Liver (tissue), 9 donors: ENCODE data around the gene SAMD9. TPM values are rescaled to one million over a fixed set of nuclear protein-coding genes. Genes with fewer than 3 reads are reported as not detected.

Source experiments
- DNase-seq: peaks from one replicate; pipeline ENCODE4 v3.0.0-alpha.2; 2017; ENCODE audit warnings: low spot score
- H3K27ac ChIP-seq, 2 donors: one replicate each; pipeline ENCODE4 v1.7.0; 2013; ENCODE audit warnings: inconsistent platforms in 2 of 2, low read length in 2 of 2, control low read depth in 1 of 2, low read depth in 1 of 2, mild to moderate bottlenecking in 1 of 2
- H3K27me3 ChIP-seq, 4 donors: one replicate each; pipeline versions ENCODE4 v1.6.1 to v1.7.0; 2013; ENCODE audit warnings: low read length in 3 of 4, inconsistent platforms in 1 of 4, mild to moderate bottlenecking in 1 of 4, moderate library complexity in 1 of 4; ENCODE audit not compliant: control insufficient read depth in 4 of 4, insufficient read depth in 4 of 4
- H3K36me3 ChIP-seq, 4 donors: one replicate each; pipeline versions ENCODE4 v1.6.1 to v1.7.0; 2013; ENCODE audit warnings: low read length in 3 of 4, mild to moderate bottlenecking in 3 of 4, low read depth in 1 of 4, moderate library complexity in 1 of 4; ENCODE audit not compliant: control insufficient read depth in 4 of 4, insufficient read depth in 3 of 4
- H3K4me1 ChIP-seq, 4 donors: one replicate each; pipeline versions ENCODE4 v1.6.1 to v1.7.0; 2013; ENCODE audit warnings: low read length in 3 of 4, mild to moderate bottlenecking in 3 of 4, moderate library complexity in 1 of 4; ENCODE audit not compliant: control insufficient read depth in 4 of 4, insufficient read depth in 4 of 4
- H3K4me3 ChIP-seq, 3 donors: one replicate each; pipeline versions ENCODE4 v1.6.1 to v1.7.0; 2013; ENCODE audit warnings: low read length in 3 of 3, control low read depth in 1 of 3, low read depth in 1 of 3, mild to moderate bottlenecking in 1 of 3
- H3K9ac ChIP-seq, 2 donors: one replicate each; pipeline ENCODE4 v1.7.0; 2013; ENCODE audit warnings: low read length in 2 of 2, mild to moderate bottlenecking in 2 of 2, moderate library complexity in 2 of 2, control low read depth in 1 of 2, low read depth in 1 of 2
- H3K9me3 ChIP-seq, 4 donors: one replicate each; pipeline versions ENCODE4 v1.6.1 to v1.7.0; 2013; ENCODE audit warnings: low read length in 3 of 4; ENCODE audit not compliant: control insufficient read depth in 4 of 4
- EGR1 ChIP-seq, 2 donors: IDR thresholded peaks; 2 replicates each; pipeline ENCODE4 v1.6.1; 2016 to 2018; ENCODE audit warnings: antibody characterized with exemption in 2 of 2, low read depth in 2 of 2
- FOXA1 ChIP-seq: IDR thresholded peaks from 2 replicates; pipeline ENCODE4 v1.6.1; 2016; ENCODE audit warnings: antibody characterized with exemption
- FOXA2 ChIP-seq: IDR thresholded peaks from 2 replicates; pipeline ENCODE4 v1.6.1; 2016; ENCODE audit warnings: antibody characterized with exemption
- GABPA ChIP-seq, 2 donors: IDR thresholded peaks in 1 of 2; conservative IDR thresholded peaks in 1 of 2; 2 replicates each; pipeline ENCODE4 v1.6.1; 2016; ENCODE audit warnings: antibody characterized with exemption in 2 of 2, mild to moderate bottlenecking in 1 of 2, moderate library complexity in 1 of 2
- HNF4A ChIP-seq, 2 donors: conservative IDR thresholded peaks; 2 replicates each; pipeline ENCODE4 v1.6.1; 2016; ENCODE audit warnings: antibody characterized with exemption in 2 of 2, mild to moderate bottlenecking in 2 of 2
- HNF4G ChIP-seq: IDR thresholded peaks from 2 replicates; pipeline ENCODE4 v1.6.1; 2016; ENCODE audit warnings: antibody characterized with exemption
- JUND ChIP-seq, 2 donors: IDR thresholded peaks; 2 replicates each; pipeline ENCODE4 v1.6.1; 2016; ENCODE audit warnings: antibody characterized with exemption in 2 of 2
- NR2F2 ChIP-seq: IDR thresholded peaks from 2 replicates; pipeline ENCODE4 v1.6.1; 2016; ENCODE audit warnings: antibody characterized with exemption
- RAD21 ChIP-seq, 2 donors: IDR thresholded peaks; 2 replicates each; pipeline ENCODE4 v1.6.1; 2016; ENCODE audit warnings: antibody characterized with exemption in 2 of 2, mild to moderate bottlenecking in 2 of 2
- REST ChIP-seq: IDR thresholded peaks from 2 replicates; pipeline ENCODE4 v1.6.1; 2016; ENCODE audit warnings: antibody characterized with exemption, mild to moderate bottlenecking
- RXRA ChIP-seq, 2 donors: IDR thresholded peaks; 2 replicates each; pipeline ENCODE4 v1.6.1; 2017 to 2018; ENCODE audit warnings: antibody characterized with exemption in 2 of 2, mild to moderate bottlenecking in 1 of 2
- SP1 ChIP-seq: IDR thresholded peaks from 2 replicates; pipeline ENCODE4 v1.6.1; 2018; ENCODE audit warnings: antibody characterized with exemption, mild to moderate bottlenecking
- TAF1 ChIP-seq: conservative IDR thresholded peaks from 2 replicates; pipeline ENCODE4 v1.6.1; 2016; ENCODE audit warnings: antibody characterized with exemption, mild to moderate bottlenecking
- YY1 ChIP-seq: IDR thresholded peaks from 2 replicates; pipeline ENCODE4 v1.6.1; 2016; ENCODE audit warnings: antibody characterized with exemption, mild to moderate bottlenecking
- WGBS: extraction: QIAGEN DNeasy Blood & Tissue Kit; methylation state at CpG from one replicate; pipeline ENCODE4 v1.1.7; 2013; 5-methylcytosine and 5-hydroxymethylcytosine counted together
- polyA plus RNA-seq, 2 donors: library from polyadenylated mRNA; stranded (reverse) in 1 of 2; unstranded in 1 of 2; fragments of 200-250 nt in 1 of 2; fragments of >200 nt in 1 of 2; fragmentation: Nextera tagmentation in 1 of 2; extraction: Ambion mirVana in 1 of 2; gene quantifications; one replicate each; pipeline versions ENCODE4 v1.2.1 to v1.2.3, GENCODE V29; 2013 to 2015
- total RNA-seq, 2 donors: library from RNA; depleted of rRNA; stranded (reverse); fragments of >200 nt; gene quantifications; one replicate each; pipeline ENCODE4 v1.2.3, GENCODE V29; 2014
- TF ChIP-seq, protein P1 (sequence below): IDR thresholded peaks from 2 replicates; pipeline ENCODE4 v1.6.1; 2016; ENCODE audit warnings: antibody characterized with exemption
- TF ChIP-seq, protein P2 (sequence below): IDR thresholded peaks from 2 replicates; pipeline ENCODE4 v1.6.1; 2016; ENCODE audit warnings: antibody characterized with exemption
- TF ChIP-seq, protein P3 (sequence below): fragments of 150-350 bp; IDR thresholded peaks from 2 replicates; pipeline ENCODE4 v1.5.1; 2017; ENCODE audit warnings: improper control_type of control experiment, low read depth, low read length; ENCODE audit not compliant: missing input control
- TF ChIP-seq, protein P4 (sequence below): IDR thresholded peaks from 2 replicates; pipeline ENCODE4 v1.6.1; 2016; ENCODE audit warnings: antibody characterized with exemption
- donor health status: healthy.
- donor health status: healthy.
- donor health status: healthy.
- donor health status: healthy.
- donor health status: healthy.

SAMD9 gene
- total and polyA plus RNA-seq, 4 donors, result 1.2 to 10.9 (median 2.3) TPM

- H3K4me3 ChIP-seq, result no peak overlapping the region
- no peaks in the 10 kb centered on the region for H3K4me1 ChIP-seq
- no peak overlapping the region for H3K27ac ChIP-seq
- TF ChIP-seq EGR1 (IDR thresholded peaks at IDR 0.05; ENCODE audit: low read depth in 2 of 2) (no peak), TAF1 (no peak), NR2F2 (no peak), RAD21 (IDR thresholded peaks at IDR 0.05) (no peak), YY1 (no peak), SP1 (no peak), GABPA (IDR thresholded peaks at IDR 0.05 in 1 of 2, conservative IDR thresholded peaks at IDR 0.05 in 1 of 2) (no peak), JUND (IDR thresholded peaks at IDR 0.05) (no peak), RXRA (IDR thresholded peaks at IDR 0.05) (no peak), HNF4G (no peak), REST (no peak), HNF4A (conservative IDR thresholded peaks at IDR 0.05) (no peak), FOXA1 (no peak), FOXA2 (no peak)
- TF ChIP-seq, protein P1, sequence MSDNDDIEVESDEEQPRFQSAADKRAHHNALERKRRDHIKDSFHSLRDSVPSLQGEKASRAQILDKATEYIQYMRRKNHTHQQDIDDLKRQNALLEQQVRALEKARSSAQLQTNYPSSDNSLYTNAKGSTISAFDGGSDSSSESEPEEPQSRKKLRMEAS, result no peak
- TF ChIP-seq, protein P2, sequence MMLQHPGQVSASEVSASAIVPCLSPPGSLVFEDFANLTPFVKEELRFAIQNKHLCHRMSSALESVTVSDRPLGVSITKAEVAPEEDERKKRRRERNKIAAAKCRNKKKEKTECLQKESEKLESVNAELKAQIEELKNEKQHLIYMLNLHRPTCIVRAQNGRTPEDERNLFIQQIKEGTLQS, result no peak
- TF ChIP-seq, protein P3, sequence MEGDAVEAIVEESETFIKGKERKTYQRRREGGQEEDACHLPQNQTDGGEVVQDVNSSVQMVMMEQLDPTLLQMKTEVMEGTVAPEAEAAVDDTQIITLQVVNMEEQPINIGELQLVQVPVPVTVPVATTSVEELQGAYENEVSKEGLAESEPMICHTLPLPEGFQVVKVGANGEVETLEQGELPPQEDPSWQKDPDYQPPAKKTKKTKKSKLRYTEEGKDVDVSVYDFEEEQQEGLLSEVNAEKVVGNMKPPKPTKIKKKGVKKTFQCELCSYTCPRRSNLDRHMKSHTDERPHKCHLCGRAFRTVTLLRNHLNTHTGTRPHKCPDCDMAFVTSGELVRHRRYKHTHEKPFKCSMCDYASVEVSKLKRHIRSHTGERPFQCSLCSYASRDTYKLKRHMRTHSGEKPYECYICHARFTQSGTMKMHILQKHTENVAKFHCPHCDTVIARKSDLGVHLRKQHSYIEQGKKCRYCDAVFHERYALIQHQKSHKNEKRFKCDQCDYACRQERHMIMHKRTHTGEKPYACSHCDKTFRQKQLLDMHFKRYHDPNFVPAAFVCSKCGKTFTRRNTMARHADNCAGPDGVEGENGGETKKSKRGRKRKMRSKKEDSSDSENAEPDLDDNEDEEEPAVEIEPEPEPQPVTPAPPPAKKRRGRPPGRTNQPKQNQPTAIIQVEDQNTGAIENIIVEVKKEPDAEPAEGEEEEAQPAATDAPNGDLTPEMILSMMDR, result no peak
- TF ChIP-seq, protein P4, sequence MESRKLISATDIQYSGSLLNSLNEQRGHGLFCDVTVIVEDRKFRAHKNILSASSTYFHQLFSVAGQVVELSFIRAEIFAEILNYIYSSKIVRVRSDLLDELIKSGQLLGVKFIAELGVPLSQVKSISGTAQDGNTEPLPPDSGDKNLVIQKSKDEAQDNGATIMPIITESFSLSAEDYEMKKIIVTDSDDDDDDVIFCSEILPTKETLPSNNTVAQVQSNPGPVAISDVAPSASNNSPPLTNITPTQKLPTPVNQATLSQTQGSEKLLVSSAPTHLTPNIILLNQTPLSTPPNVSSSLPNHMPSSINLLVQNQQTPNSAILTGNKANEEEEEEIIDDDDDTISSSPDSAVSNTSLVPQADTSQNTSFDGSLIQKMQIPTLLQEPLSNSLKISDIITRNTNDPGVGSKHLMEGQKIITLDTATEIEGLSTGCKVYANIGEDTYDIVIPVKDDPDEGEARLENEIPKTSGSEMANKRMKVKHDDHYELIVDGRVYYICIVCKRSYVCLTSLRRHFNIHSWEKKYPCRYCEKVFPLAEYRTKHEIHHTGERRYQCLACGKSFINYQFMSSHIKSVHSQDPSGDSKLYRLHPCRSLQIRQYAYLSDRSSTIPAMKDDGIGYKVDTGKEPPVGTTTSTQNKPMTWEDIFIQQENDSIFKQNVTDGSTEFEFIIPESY, result no peak
- WGBS, result 83% methylated on average over 6 of the region's 6 CpGs
- no peaks in the 10 kb centered on the region for H3K36me3 ChIP-seq
- no peak for DNase-seq
- H3K9me3 ChIP-seq, result no peaks in the 10 kb centered on the region
- no peak overlapping the region for H3K9ac ChIP-seq
- H3K27me3 ChIP-seq, result peaks cover 0 to 5% (median 0%) of the 10 kb centered on the region in 4 donors
Observed at GRCh38 chr7:93051660-93052059, 66.1 kb downstream of the SAMD9 start.

Other genes with a start within 250 kb of the SAMD9 start
- 1 to 10 TPM; 4.2 to 5.2 TPM for gene SAMD9L, start 30.4 kb upstream of the SAMD9 start, total RNA-seq
- gene SAMD9L, start 30.4 kb upstream of the SAMD9 start, polyA plus RNA-seq, result 1 to 10 TPM; 2.2 to 3.4 TPM
- 1 to 10 TPM in 1 of 2 donors, not detected in 1; 4.4 TPM for gene HEPACAM2, start 108.5 kb upstream of the SAMD9 start, total RNA-seq
- gene HEPACAM2, start 108.5 kb upstream of the SAMD9 start, polyA plus RNA-seq, result not detected
- gene VPS50, start 114.4 kb upstream of the SAMD9 start, total RNA-seq, result 10 to 100 TPM; 18.0 to 18.2 TPM
- gene VPS50, start 114.4 kb upstream of the SAMD9 start, polyA plus RNA-seq, result 1 to 10 TPM; 4.0 to 5.8 TPM